Medulla oblongata (tissue), 1 donor: ENCODE data around the gene HCAR2.
"Not testable (repeated sequence)": the region's sequence is repeated elsewhere in the genome, so short reads cannot be mapped to it uniquely, and the experiment has no call there.

Experiments used
- DNase-seq: peaks from one replicate; pipeline ENCODE4 v3.0.0-alpha.2; 2015; ENCODE audit errors: extremely low spot score

Gene HCAR2

GRCh38 chr12:122716658-122717057, 13.5 kb upstream of the HCAR2 start, which contains the start of gene HCAR3:
Gene HCAR3, minus strand, starts transcription at chr12:122716811. Its CDS starts 74 bp downstream, at chr12:122716737.
- not testable (repeated sequence) for DNase-seq

GRCh38 chr12:122715211-122715610, 12.1 kb upstream of the HCAR2 start:
- DNase-seq, result not testable (repeated sequence)

- DNase-seq, result not testable (repeated sequence)
Observed at GRCh38 chr12:122713491-122714188, 10.5 kb upstream of the HCAR2 start.

GRCh38 chr12:122711266-122711665, 8.1 kb upstream of the HCAR2 start:
- not testable (repeated sequence) for DNase-seq

GRCh38 chr12:122710341-122710740, 7.2 kb upstream of the HCAR2 start:
- not testable (repeated sequence) for DNase-seq

GRCh38 chr12:122709287-122709686, 6.1 kb upstream of the HCAR2 start:
- DNase-seq, result not testable (repeated sequence)

GRCh38 chr12:122703841-122704240, 684 bp upstream of the HCAR2 start:
- not testable (repeated sequence) for DNase-seq

GRCh38 chr12:122701481-122701880, 1.7 kb downstream of the HCAR2 start:
- DNase-seq, result not testable (repeated sequence)

GRCh38 chr12:122700038-122700710, 3.0 kb downstream of the HCAR2 start:
- DNase-seq, result not testable (repeated sequence)

GRCh38 chr12:122696922-122697321, 6.2 kb downstream of the HCAR2 start:
- DNase-seq, result not testable (repeated sequence)

- DNase-seq, result no peak
Observed at GRCh38 chr12:122691566-122691965, 11.6 kb downstream of the HCAR2 start.

- no peak for DNase-seq
Observed at GRCh38 chr12:122688291-122688690, 14.9 kb downstream of the HCAR2 start.

GRCh38 chr12:122687086-122687485, 16.1 kb downstream of the HCAR2 start:
- no peak for DNase-seq

- DNase-seq, result no peak
Observed at GRCh38 chr12:122686538-122686937, 16.6 kb downstream of the HCAR2 start.

- no peak for DNase-seq
Observed at GRCh38 chr12:122684297-122684813, 18.8 kb downstream of the HCAR2 start.

GRCh38 chr12:122681814-122682213, 21.3 kb downstream of the HCAR2 start:
- DNase-seq, result peak; percentile 58

- not testable (repeated sequence) for DNase-seq
Observed at GRCh38 chr12:122680989-122681388, 22.2 kb downstream of the HCAR2 start.

GRCh38 chr12:122676781-122677180, 26.4 kb downstream of the HCAR2 start:
- DNase-seq, result not testable (repeated sequence)

GRCh38 chr12:122676015-122676414, 27.1 kb downstream of the HCAR2 start:
- not testable (repeated sequence) for DNase-seq

- no peak for DNase-seq
Observed at GRCh38 chr12:122672515-122672914, 30.6 kb downstream of the HCAR2 start.

- DNase-seq, result no peak
Observed at GRCh38 chr12:122669397-122670070, 33.6 kb downstream of the HCAR2 start.

- no peak for DNase-seq
Observed at GRCh38 chr12:122668268-122668667, 34.9 kb downstream of the HCAR2 start.
